A549 (cell line): ENCODE data around the gene GNG12.

Experiments used
- CHD4 ChIP-seq: fragments of 200-600 bp; sonication (generic); IDR thresholded peaks from 2 replicates; pipeline ENCODE4 v1.6.1; 2016; ENCODE audit warnings: antibody characterized with exemption, mild to moderate bottlenecking, borderline replicate concordance
- EP300 ChIP-seq, 2 experiments: fragments of >200 bp; sonication (Bioruptor Twin); formaldehyde crosslinking; IDR thresholded peaks; 2 replicates in 1 of 2; 3 replicates in 1 of 2; pipeline ENCODE4 v1.6.1; 2016 to 2017
- ESRRA ChIP-seq: fragments of 150-350 bp; IDR thresholded peaks from 2 replicates; pipeline ENCODE4 v1.6.1; 2014; ENCODE audit warnings: mild to moderate bottlenecking, low read length, borderline replicate concordance
- HDAC2 ChIP-seq: fragments of 200-600 bp; sonication (generic); IDR thresholded peaks from 2 replicates; pipeline ENCODE4 v1.6.1; 2016
- POLR2A ChIP-seq: IDR thresholded peaks from 2 replicates; pipeline ENCODE4 v1.6.1; 2012; ENCODE audit warnings: mild to moderate bottlenecking, low read length
- ZC3H11A ChIP-seq: fragments of 450-650 bp; IDR thresholded peaks from 2 replicates; pipeline ENCODE4 v1.6.1; 2014; ENCODE audit warnings: antibody characterized with exemption, mild to moderate bottlenecking
- TF ChIP-seq, protein P1 (sequence below): fragments of >200 bp; sonication (Bioruptor Twin); formaldehyde crosslinking; IDR thresholded peaks from 3 replicates; pipeline ENCODE4 v1.5.1; 2016

DNA sequence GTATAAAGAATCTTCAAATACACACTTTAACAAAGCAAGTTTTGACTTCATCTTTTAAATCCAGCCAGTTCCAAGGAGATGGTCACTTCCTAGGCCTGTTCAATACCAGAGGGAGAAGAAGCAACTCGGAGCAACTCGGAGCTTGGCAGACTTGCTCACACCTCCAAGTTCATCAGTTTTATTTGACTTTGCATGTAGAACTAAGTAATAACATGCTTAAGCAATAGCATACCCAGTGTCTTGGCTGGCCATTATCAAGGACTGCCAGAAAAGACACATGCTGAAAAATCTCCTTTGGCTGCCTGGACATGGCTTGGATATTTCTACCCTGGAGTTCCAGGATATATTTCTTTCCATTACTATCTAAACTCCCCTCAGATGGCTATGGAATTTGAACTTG lies 52.6 kb downstream of the GNG12 start:
- no peak for TF ChIP-seq EP300 (IDR thresholded peaks at IDR 0.05)
- no peak for TF ChIP-seq POLR2A
- TF ChIP-seq, protein P1, sequence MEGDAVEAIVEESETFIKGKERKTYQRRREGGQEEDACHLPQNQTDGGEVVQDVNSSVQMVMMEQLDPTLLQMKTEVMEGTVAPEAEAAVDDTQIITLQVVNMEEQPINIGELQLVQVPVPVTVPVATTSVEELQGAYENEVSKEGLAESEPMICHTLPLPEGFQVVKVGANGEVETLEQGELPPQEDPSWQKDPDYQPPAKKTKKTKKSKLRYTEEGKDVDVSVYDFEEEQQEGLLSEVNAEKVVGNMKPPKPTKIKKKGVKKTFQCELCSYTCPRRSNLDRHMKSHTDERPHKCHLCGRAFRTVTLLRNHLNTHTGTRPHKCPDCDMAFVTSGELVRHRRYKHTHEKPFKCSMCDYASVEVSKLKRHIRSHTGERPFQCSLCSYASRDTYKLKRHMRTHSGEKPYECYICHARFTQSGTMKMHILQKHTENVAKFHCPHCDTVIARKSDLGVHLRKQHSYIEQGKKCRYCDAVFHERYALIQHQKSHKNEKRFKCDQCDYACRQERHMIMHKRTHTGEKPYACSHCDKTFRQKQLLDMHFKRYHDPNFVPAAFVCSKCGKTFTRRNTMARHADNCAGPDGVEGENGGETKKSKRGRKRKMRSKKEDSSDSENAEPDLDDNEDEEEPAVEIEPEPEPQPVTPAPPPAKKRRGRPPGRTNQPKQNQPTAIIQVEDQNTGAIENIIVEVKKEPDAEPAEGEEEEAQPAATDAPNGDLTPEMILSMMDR = no peak
- TF ChIP-seq ESRRA = no peak
- TF ChIP-seq CHD4 = no peak
- TF ChIP-seq ZC3H11A = no peak
- TF ChIP-seq HDAC2 = no peak
